ENCODE data around the gene TEX19. TPM values are rescaled to one million over a fixed set of nuclear protein-coding genes. Genes with fewer than 3 reads are reported as not detected.
"Not testable (repeated sequence)": the region's sequence is repeated elsewhere in the genome, so short reads cannot be mapped to it uniquely, and the experiment has no call there.

TEX19 gene
- total RNA-seq, 1 experiment from 2014 or later, result 1.4 TPM

DNA sequence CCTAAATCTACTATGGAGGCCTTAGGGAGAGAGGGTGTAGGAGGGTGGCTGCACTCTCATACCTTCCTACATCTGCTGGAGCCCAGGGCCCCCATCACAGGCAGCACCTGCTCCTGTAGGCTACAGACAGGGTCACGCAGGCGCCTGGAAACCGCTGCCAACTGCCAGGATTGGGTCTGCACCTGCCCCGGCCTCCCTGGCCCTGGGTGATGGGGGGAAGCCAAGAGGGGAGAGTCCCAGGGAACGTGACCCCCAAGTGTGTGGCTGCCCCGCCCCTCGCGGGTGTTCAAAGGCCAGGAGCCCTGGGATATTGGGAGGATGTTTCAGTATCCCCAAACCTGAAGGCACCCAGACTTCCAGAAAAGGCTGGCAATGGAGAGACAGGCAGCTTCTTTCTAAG lies 5.6 kb upstream of the TEX19 start:
- Histone ChIP-seq H3K27ac (no peak overlapping the region), H3K36me3 (no peaks in the 10 kb centered on the region), H3K27me3 (0 out of 2 replicates have a peak, but pooled peaks cover 5% of the 10 kb centered on the region), H3K4me1 (peaks cover 29% of the 10 kb centered on the region), H3K4me3 (no peak overlapping the region), H3K9me3 (replicated peaks) (no peaks in the 10 kb centered on the region)
- DNase-seq, result no peak

DNA sequence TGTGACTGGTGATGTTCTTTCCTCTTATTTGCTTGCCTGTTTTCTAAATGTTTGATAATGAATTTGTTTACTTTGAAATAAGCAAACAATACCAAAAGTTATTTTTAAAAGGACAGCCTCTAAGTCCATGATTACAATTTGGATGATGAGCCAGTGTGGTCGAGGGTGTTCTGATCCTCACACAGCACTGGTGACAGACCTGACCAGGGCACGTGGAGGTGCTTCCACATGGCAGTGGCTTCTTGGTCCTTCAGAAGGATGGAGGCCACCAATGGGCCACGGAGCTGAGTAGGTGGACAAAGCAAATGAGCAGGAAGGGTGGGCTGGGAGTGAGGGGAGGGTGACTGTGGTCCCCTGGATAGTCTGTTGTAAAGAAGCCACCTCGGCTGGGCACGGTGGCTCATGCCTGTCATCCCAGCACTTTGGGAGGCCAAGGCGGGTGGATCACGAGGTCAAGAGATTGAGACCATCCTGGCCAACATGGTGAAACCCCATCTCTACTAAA lies 4.2 kb upstream of the TEX19 start:
- peaks cover 33% of the 10 kb centered on the region for H3K4me1 ChIP-seq
- no peaks in the 10 kb centered on the region for H3K9me3 ChIP-seq (replicated peaks)
- no peak overlapping the region for H3K4me3 ChIP-seq
- no peak overlapping the region for H3K27ac ChIP-seq
- no peak for DNase-seq
- H3K36me3 ChIP-seq, result no peaks in the 10 kb centered on the region
- H3K27me3 ChIP-seq, result no peaks in the 10 kb centered on the region

DNA sequence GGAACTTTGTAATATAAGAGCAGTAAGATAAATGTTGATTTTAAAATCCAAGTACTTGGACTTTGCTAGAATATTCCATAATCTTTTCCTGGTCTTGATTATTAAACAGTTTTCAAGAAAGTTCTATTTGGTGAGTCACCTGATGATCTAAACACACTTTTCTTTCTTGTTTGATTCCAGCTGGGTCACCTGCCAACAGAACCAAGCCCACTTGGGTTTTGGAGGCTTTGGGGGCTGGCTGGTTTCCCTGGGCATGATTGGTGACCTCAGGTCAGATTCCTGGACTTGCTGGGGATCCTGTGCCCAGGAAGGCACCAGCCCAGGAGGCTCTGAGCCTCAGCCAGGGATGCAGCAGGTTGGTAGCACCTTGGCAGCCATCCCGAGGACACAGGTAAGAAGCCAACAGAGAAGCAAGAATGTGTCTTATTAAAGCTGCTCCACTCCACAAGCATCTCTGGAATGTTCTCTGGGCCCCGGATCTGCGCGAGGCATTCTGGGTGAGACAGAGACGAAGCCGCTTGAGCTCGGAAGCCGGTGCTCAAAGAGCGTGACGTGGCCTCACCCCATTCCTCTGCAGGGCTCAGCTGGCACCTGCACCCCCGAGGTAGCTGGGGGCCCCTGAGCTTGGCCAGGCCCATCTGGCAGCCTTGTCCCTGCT lies 3.1 kb upstream of the TEX19 start:
- no peaks in the 10 kb centered on the region for H3K27me3 ChIP-seq
- H3K9me3 ChIP-seq (replicated peaks), result no peaks in the 10 kb centered on the region
- H3K4me3 ChIP-seq, result peak overlapping the region; percentile 34; the same call in 1 of the 2 replicates
- H3K27ac ChIP-seq, result no peak overlapping the region
- no peak for DNase-seq
- peaks cover 33% of the 10 kb centered on the region for H3K4me1 ChIP-seq
- no peaks in the 10 kb centered on the region for H3K36me3 ChIP-seq

DNA sequence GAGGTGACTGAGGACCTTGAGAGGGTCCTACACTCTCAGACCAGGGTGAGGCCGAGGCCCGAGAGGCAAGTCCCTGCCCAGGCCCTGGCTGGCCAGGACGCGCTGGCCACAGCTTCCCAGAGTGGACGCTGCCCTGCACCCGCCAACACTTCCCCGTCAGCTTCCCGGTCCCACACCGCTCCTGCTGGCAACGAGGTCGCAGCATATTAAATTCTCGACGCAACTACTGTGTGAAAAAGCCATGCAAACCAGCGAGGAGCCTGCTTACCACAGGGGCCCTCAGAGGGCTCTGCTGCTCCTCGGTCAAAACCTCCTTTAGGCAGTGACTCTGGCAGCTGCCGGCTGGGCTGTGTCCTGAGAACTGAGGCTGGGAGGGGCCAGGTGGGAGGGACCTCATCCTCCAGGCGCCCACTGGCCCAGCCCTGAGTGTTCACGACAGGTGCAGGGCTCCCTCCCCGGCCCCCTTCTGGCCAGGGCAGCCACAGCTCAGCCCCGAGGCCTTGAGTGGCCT lies 2.1 kb upstream of the TEX19 start:
- H3K9me3 ChIP-seq (replicated peaks), result no peaks in the 10 kb centered on the region
- H3K4me3 ChIP-seq, result peak overlapping the region; percentile 34
- peaks cover 27% of the 10 kb centered on the region for H3K4me1 ChIP-seq
- DNase-seq, result peak; percentile 99
- peak overlapping the region; percentile 18; the same call in 1 of the 2 replicates for H3K27ac ChIP-seq
- no peaks in the 10 kb centered on the region for H3K27me3 ChIP-seq
- H3K36me3 ChIP-seq, result no peaks in the 10 kb centered on the region

DNA sequence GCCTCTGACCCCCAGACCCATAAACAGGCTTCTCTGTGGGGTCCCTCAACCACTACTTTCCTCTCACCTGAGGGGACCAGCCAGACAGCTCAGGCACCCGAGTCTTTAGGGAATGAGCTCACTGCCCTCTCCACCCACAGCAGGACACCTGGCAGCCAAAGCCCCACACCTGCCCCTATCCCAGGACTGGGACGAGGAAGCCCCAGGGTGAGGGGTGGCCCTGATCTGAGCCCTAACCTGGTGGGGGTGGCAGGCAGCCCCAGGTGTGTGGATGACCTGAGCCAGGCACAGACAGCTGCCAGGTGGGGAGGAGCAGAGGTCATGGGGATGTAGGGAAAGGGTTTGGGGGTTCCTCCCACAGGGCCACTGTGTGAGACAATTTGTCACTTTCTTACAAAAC lies 1.7 kb upstream of the TEX19 start:
- Histone ChIP-seq H3K27me3 (no peaks in the 10 kb centered on the region), H3K27ac (no peak overlapping the region), H3K36me3 (no peaks in the 10 kb centered on the region), H3K4me3 (no peak overlapping the region), H3K9me3 (replicated peaks) (no peaks in the 10 kb centered on the region), H3K4me1 (peaks cover 27% of the 10 kb centered on the region)
- DNase-seq, result no peak

DNA sequence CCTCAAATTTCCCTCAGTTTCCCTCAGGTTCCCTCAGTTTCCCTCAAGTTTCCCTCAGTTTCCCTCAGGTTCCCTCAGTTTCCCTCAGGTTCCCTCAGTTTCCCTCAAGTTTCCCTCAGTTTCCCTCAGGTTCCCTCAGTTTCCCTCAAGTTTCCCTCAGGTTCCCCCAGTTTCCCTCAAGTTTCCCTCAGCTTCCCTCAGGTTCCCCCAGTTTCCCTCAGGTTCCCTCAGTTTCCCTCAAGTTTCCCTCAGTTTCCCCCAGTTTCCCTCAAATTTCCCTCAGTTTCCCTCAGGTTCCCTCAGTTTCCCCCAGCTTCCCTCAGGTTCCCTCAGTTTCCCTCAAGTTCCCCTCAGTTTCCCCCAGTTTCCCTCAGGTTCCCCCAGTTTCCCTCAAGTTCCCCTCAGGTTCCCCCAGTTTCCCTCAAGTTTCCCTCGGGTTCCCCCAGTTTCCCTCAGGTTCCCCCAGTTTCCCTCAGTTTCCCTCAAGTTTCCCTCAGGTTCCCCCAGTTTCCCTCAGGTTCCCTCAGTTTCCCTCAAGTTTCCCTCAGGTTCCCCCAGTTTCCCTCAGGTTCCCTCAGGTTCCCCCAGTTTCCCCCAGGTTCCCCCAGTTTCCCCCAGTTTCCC lies 516 bp downstream of the TEX19 start:
- not testable (repeated sequence) for H3K9me3 ChIP-seq (replicated peaks); H3K4me3 ChIP-seq; DNase-seq; H3K27ac ChIP-seq; H3K36me3 ChIP-seq; H3K27me3 ChIP-seq
- peaks cover 27% of the 10 kb centered on the region for H3K4me1 ChIP-seq

DNA sequence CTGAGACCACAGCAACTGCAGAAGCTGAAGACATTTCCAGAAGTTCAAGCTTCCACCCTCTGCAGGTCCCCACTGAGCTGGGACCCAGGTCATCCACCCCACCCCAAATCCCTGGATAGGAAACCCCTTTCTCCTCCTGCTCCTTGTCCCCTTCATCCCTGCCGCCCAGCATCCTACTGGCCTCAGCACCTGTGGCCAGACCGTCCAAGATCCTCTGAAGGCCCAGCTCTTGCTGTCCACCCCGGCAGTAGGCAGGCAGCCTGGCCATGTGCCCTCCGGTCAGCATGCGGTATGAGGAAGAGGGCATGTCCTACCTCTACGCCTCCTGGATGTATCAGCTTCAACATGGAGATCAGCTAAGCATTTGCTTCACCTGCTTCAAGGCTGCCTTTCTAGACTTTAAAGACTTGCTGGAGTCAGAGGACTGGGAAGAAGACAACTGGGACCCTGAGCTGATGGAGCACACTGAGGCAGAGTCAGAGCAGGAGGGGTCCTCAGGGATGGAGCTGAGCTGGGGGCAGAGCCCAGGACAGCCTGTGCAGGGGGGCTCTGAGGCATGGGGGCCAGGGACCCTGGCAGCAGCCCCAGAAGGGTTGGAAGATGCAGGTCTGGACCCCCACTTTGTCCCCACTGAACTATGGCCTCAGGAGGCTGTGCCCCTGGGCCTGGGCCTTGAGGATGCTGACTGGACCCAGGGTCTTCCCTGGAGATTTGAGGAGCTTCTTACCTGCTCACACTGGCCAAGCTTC lies 3.0 kb downstream of the TEX19 start:
- no peak overlapping the region for H3K27ac ChIP-seq
- DNase-seq, result no peak
- no peaks in the 10 kb centered on the region for H3K36me3 ChIP-seq
- H3K4me1 ChIP-seq, result peaks cover 28% of the 10 kb centered on the region
- no peaks in the 10 kb centered on the region for H3K27me3 ChIP-seq
- H3K9me3 ChIP-seq (replicated peaks), result no peaks in the 10 kb centered on the region
- no peak overlapping the region for H3K4me3 ChIP-seq

DNA sequence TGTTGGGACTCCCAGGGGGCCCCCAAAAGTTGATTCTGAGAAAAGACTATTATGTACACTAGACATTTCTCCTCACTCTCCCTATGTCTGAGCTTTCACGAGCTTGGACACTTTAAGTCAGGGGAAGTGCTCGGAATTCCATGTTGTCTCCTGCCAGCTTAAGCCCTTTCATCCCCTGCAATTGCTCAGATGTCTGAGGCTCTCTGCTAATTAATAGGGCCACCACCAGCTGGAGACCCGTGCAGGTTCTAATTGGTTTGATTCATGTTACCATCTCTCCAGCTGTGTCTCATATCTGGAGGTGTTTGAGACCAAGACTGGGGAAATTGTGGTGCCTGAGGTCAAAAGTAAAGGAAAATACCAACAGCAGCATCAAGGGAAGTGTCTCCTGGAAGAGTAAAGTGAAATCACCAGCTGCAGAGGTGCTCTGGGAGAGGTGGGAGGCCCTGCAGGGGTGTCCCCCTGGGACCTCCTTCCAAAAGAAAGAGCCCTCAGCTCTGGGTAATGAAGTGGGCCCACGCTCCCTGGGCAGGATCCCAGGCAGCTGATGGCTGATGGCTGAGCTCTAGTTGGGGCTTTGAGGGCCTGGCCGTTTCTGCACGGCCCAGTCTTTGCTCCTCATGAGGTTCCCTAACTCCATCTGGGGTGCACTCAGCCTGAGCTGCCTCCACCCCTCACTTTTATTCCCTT lies 6.7 kb downstream of the TEX19 start:
- Histone ChIP-seq H3K4me1 (peaks cover 23% of the 10 kb centered on the region), H3K4me3 (no peak overlapping the region), H3K9me3 (replicated peaks) (no peaks in the 10 kb centered on the region), H3K36me3 (no peaks in the 10 kb centered on the region), H3K27ac (no peak overlapping the region), H3K27me3 (no peaks in the 10 kb centered on the region)
- DNase-seq, result no peak

DNA sequence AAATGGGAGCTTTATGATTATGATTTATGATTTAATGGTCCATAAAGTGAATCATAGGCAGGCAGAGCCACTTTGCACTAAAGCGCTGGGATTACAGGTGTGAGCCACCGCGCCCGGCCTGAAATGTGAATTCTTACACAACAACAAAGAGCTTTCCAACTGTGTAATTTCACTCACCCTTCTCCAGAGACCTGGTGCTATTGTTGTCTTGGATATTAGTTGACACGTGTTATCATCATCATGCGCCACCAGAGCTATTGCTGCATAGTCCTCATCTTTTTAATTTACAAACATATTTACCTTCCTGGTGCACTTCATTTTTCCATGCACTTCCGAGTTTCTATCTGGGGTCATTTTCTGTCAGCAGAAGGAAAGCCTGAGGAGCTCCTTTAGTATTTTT lies 7.7 kb downstream of the TEX19 start:
- no peak for DNase-seq
- H3K36me3 ChIP-seq, result no peaks in the 10 kb centered on the region

DNA sequence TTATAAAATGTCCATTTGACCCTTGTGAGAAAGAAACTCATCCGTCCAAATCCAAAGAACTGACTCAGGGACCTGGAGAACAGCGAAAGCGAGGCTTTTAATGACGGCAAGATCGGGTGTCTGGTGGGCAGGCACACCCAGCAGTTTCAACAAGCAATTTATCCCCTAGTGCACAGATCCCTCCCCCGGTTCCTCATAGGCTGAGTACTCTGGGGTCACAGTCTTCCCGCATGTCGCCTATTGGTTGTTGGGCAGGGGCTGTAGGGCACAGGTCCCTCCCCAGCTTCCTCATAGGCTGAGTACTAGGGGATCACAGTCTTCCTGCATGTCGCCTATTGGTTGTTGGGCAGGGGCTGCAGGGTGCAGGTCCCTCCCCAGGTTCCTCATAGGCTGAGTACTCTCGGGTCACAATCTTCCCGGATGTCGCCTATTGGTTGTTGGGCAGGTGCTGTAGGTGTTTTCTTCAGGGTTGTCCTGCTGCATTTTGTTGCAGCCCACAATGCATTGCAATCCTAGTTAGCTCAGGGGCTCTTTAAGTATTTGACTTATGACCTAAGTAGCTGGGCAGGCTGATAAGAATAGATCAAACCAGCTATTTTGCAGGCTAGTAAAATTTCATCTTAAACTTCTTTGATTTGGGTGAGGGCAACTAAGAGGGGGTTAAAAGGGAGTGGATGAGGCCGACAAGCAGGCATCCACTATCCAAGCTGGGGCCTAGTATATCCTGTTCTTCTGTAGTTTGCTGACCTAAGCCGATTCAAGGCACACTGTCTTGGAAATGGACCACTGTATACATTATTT lies 8.9 kb downstream of the TEX19 start:
- Histone ChIP-seq H3K4me1 (peaks cover 23% of the 10 kb centered on the region), H3K27ac (peak overlapping the region; percentile 11; the same call in 1 of the 2 replicates), H3K27me3 (no peaks in the 10 kb centered on the region), H3K9me3 (replicated peaks) (no peaks in the 10 kb centered on the region), H3K4me3 (peak overlapping the region; percentile 34), H3K36me3 (no peaks in the 10 kb centered on the region)
- peak; percentile 97 to 100 for DNase-seq

More for the DNA sequence above, 7.7 kb downstream of the TEX19 start:
- no peaks in the 10 kb centered on the region for H3K27me3 ChIP-seq
- no peak overlapping the region for H3K4me3 ChIP-seq
- H3K4me1 ChIP-seq, result peaks cover 23% of the 10 kb centered on the region
- no peaks in the 10 kb centered on the region for H3K9me3 ChIP-seq (replicated peaks)
- H3K27ac ChIP-seq, result no peak overlapping the region

DNA sequence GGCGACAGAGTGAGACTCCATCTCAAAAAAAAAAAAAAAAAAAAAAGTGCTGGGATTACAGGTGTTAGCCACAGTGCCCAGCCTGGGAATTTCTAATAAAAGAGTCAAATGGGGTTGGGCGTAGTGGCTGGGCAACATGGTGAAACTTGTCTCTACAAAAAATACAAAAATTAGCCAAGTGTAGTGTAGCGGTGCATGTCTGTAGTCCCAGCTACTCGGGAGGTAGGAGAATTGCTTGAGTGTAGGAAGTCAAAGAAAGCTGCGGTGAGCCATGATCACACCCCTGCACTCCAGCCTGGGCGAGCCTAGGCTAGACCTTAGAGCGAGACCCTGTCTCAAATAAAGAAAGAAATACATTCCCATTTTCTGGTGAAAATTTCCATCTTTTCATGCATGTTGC lies 10.2 kb downstream of the TEX19 start:
- H3K36me3 ChIP-seq, result no peaks in the 10 kb centered on the region
- H3K9me3 ChIP-seq (replicated peaks), result no peaks in the 10 kb centered on the region
- no peak for DNase-seq
- H3K4me1 ChIP-seq, result peaks cover 23% of the 10 kb centered on the region
- H3K27me3 ChIP-seq, result no peaks in the 10 kb centered on the region
- H3K27ac ChIP-seq, result no peak overlapping the region
- no peak overlapping the region for H3K4me3 ChIP-seq

DNA sequence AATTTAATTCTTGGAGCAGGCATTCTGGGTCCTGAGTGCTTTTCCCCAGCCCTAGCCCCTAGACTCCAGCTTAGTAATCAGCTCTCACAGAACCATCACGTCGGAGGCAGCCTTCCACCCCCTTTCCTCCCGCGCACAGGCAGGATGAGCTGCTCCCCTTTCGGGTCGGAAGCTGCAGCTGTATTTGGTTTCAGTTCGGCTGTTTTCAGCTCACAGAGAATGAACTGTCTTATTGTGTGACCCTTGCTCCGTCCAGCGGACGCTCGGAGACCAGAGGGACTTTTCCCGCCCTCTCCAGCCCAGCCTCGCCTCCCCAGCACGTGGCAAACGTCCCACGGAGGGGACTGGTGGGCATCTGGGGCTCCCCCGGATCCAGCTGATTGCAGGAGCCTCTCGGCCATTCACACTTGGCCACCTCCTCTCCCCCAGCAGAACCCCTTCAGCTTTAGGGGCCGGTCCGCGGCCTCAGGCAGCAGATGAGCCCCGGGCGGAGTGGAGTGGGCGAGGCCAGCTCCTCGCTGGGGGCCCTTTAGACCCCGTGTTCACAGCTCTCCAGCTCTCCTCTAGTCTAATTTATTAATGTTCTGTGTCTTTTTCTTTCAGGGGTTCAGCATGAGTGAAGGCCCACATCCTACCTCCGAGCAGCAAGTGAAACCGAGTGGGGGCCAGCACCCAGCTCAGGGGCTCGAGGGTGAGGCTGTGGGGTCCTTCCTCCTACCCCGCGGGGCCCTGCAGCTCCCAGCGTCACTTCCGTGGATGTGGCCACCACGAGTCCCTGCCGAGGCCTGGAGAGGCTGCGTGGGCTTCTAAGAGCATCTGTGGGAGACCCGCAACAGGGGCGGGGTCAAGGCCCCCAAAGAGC lies 11.7 kb downstream of the TEX19 start:
- H3K4me1 ChIP-seq, result peaks cover 17% of the 10 kb centered on the region
- DNase-seq, result peak in 1 of 2 experiments; percentile 68
- peak overlapping the region; percentile 60 for H3K4me3 ChIP-seq
- H3K27ac ChIP-seq, result peak overlapping the region; percentile 23; the same call in 1 of the 2 replicates
- H3K36me3 ChIP-seq, result no peaks in the 10 kb centered on the region
- H3K27me3 ChIP-seq, result no peaks in the 10 kb centered on the region
- no peaks in the 10 kb centered on the region for H3K9me3 ChIP-seq (replicated peaks)
